NCI-H774 (cell line): Measurements from ENCODE around the gene KLHL7.
"Not testable (repeated sequence)": the region's sequence is repeated elsewhere in the genome, so short reads cannot be mapped to it uniquely, and the experiment has no call there.

Source experiments
- DNase-seq: peaks from one replicate; lab custom pipeline; 2025; lab: John Stamatoyannopoulos, UW

Gene KLHL7

GRCh38 chr7:23106823-23107663 is 1.5 kb downstream of the KLHL7 start:
- DNase-seq, result no peak

- no peak for DNase-seq
These were observed 2.2 kb downstream of the KLHL7 start for GRCh38 chr7:23107781-23108180.

GRCh38 chr7:23108995-23109394 is 3.4 kb downstream of the KLHL7 start:
- DNase-seq, result no peak

- no peak for DNase-seq
These were observed 3.9 kb downstream of the KLHL7 start for GRCh38 chr7:23109470-23109869.

- no peak for DNase-seq
These were observed 9.3 kb downstream of the KLHL7 start for GRCh38 chr7:23114896-23115295.

GRCh38 chr7:23115991-23116390 is 10.4 kb downstream of the KLHL7 start:
- DNase-seq, result no peak

GRCh38 chr7:23117841-23118240 is 12.3 kb downstream of the KLHL7 start:
- no peak for DNase-seq

- no peak for DNase-seq
These were observed 14.5 kb downstream of the KLHL7 start for GRCh38 chr7:23120106-23120505.

- no peak for DNase-seq
These were observed 15.6 kb downstream of the KLHL7 start for GRCh38 chr7:23121165-23121564.

- DNase-seq, result no peak
These were observed 17.4 kb downstream of the KLHL7 start for GRCh38 chr7:23123007-23123406.

GRCh38 chr7:23123465-23123864 is 17.9 kb downstream of the KLHL7 start:
- no peak for DNase-seq

GRCh38 chr7:23129036-23129435 is 23.5 kb downstream of the KLHL7 start:
- DNase-seq, result no peak

- DNase-seq, result not testable (repeated sequence)
These were observed 26.2 kb downstream of the KLHL7 start for GRCh38 chr7:23131799-23132198.

GRCh38 chr7:23133797-23134196 is 28.2 kb downstream of the KLHL7 start:
- DNase-seq, result no peak

GRCh38 chr7:23135755-23136154 is 30.2 kb downstream of the KLHL7 start:
- no peak for DNase-seq

GRCh38 chr7:23136216-23136615 is 30.6 kb downstream of the KLHL7 start:
- no peak for DNase-seq

- no peak for DNase-seq
These were observed 52.1 kb downstream of the KLHL7 start for GRCh38 chr7:23157679-23158078.

- DNase-seq, result no peak
These were observed 53.0 kb downstream of the KLHL7 start for GRCh38 chr7:23158546-23158945.

- no peak for DNase-seq
These were observed 55.9 kb downstream of the KLHL7 start for GRCh38 chr7:23161482-23161881.

GRCh38 chr7:23164846-23165245 is 59.3 kb downstream of the KLHL7 start:
- no peak for DNase-seq

- DNase-seq, result no peak
These were observed 59.7 kb downstream of the KLHL7 start for GRCh38 chr7:23165316-23165715.

GRCh38 chr7:23167691-23168090 is 62.1 kb downstream of the KLHL7 start:
- DNase-seq, result no peak

GRCh38 chr7:23168111-23168885 is 62.7 kb downstream of the KLHL7 start:
- DNase-seq, result no peak
